ENCODE measurements around the gene ACO2.
"Not testable (repeated sequence)": the region's sequence is repeated elsewhere in the genome, so short reads cannot be mapped to it uniquely, and the experiment has no call there.

Gene ACO2

GRCh38 chr22:41448189-41448808 lies 20.6 kb upstream of the ACO2 start:
- peak; percentile 95 for DNase-seq

DNA sequence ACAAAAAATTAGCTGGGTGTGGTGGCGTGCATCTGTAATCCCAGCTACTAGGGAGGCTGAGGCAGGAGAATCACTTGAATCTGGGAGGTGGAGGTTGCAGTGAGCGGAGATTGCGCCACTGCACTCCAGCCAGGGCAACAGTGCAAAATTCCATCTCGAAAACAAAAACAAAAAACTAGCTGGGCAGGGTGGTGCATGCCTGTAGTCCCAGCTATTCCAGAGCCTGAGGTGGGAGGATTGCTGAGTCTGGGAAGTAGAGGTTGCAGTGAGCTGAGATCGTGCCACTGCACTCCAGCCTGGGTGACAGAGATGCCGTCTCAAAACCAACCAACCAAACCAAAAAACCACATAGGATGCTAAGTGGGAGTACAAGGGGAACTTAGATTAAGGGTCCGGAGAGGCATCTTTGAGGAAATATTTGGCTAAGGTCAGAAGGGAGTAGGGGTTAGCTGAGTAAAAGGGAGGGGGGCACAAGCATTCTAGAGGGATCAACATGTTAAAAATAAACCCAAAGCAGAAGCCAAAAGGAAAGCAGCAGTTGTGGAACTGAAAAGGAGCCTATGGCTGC lies 10.7 kb upstream of the ACO2 start:
- DNase-seq: no peak

DNA sequence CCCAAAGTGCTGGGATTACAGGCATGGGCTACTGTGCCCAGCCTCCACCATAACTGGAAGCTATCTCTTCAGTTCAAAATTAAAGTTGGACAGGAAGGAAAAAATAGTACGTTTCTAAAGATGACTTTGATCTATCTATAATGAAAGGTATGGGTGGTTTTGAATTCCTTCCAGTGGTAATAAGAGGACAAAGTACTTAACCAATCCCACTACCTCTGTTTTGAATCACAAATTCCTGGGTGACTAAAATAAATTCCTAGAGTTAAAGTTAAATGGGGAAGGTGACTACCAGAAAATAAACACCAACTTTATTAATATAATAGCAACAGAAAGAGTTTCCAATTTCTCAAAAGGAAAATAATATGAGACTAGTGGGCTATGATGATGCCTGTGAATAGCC lies 9.5 kb upstream of the ACO2 start:
- no peak for DNase-seq

GRCh38 chr22:41460071-41460470 lies 8.8 kb upstream of the ACO2 start:
- not testable (repeated sequence) for DNase-seq

DNA sequence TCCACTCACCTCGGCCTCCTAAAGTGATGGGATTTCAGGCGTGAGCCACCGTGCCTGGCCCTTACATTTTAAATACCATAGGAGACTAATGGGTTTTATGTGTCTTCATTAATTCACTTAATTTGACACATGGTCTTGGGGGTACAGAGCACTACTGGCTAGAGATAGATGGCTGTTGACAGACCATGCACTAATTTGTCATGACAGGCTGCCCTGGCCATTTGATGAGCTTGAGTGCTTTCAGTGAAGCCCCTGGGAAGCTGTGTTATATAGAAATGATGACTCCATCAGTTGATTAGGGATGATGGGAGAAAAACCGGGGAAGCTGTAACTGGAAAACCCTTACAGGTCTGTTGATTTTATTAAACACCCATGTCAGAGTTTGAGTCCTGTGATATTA lies 7.0 kb upstream of the ACO2 start:
- DNase-seq: no peak

DNA sequence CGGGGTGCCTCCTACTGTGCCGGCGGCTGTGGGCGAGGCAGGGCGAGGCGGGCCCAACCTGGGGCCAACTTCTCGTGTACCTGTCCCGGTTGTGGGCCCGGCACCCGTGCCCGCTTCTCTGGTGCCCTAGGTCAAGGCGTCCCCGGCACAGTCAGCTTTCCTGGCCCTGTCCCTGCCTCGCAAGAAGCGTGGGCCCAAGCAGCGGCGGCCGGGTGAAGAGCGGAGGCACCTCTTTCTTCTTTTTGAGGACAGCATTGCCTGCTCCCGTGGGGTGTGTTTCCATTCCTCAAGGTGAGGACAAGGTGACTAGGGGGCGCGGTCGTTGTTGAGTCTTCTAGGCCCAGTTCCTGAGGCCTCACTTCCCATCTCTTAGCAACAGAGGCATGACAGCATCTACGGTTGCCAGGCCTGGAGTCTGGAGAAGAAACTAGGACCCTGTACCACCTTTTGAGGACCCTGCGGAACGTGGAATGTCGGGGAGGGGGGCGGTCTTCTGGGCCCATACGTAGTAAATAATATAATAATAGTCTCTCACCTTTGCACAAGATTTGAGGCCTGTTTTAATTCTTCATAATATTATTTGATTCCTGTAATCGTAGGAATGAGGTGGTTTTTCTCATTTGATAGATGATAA lies 418 bp downstream of the ACO2 start:
- peak; percentile 37 for DNase-seq

DNA sequence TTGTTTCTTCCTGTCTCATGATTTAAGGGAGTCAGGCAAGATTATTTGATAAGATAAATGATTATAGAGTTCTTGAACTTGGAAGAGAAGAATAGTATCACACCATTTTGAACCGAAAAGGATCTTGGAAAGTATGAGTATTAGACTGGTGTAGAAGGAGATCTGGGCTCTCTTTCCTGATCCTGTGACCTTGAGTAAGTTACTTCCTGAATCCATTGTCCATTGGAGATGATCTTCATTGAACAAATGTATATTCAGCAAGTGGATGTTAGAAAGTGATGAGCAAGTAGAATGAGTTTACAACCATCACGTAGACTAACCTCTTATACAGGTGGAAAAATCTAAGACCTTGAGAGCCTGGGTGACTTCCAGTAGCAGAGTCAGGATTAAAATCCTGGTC lies 2.0 kb downstream of the ACO2 start:
- no peak for DNase-seq

- DNase-seq: no peak
Observed at GRCh38 chr22:41471568-41471967, 2.7 kb downstream of the ACO2 start.

DNA sequence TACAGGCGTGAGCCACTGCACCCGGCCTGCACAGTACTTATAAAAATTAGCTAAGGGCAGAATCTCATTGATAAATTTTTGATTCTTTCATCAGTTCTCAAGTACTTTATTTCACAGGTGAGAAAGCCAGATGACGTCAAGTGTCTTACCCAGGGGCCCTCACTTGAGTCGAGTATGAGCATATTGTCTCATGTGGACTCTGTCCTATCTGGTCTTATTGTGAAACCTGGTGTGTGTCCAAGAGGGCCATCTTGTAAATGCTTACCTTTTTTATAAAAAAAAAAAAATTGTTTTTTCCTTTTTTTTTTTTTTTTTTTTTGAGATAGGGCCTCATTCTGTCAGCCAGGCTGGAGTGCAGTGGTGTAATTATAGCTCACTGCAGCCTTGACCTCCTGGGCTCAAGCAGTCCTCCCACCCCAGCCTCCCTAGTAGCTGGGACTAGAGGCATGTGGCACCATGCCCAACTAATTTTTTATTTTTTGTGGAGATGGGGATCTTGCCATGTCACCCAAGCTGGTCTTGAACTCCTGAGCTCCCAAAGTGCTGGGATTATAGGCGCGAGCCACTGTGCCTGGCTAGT lies 6.0 kb downstream of the ACO2 start:
- DNase-seq: no peak

DNA sequence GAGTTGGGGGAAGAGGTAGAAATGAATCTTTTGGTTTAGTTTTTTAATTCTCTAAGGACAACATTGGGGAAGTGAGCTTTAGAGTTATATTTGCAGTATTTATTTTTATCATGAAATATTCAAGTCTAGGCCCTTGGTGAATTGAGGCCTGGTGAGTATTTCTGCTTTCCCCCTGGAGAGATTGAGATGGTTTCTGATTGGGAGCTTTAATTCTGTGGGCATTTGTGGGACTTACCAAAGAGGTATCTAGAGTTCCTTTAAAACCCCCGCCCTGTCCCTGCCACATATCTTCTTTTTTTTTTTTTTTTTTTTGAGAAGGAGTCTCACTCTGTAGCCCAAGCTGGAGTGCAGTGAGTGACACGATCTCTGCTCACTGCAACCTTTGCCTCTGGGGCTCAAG lies 9.6 kb downstream of the ACO2 start:
- DNase-seq: no peak

DNA sequence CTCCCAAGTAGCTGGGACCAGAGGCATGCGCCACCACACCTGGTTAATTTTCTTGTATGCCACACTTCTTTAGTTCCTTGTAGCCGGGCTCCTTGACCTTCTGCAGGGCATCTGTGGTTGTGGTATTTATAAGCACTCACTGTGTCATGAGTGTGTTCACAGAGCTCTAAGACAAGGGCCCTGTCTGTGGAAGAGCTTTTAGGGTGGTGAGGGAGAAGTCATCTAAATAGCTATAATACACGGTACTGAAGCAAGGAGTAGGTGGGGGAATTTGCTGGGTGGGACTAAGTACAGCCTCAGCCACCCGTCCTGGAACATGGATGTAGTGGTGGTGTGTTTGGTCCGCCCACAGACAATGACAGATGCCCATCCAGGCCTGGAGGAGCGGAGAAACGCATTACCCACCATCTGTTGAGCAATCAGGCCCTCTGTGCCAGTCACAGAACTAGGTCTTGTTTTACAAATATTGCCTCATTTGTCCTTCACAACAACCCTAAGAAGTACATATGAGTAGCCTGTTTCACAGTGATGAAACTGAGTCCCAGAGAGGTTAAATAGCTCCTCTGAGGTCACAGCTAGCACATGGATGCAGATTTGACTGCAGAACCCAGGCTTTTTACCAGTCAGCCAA lies 10.1 kb downstream of the ACO2 start:
- DNase-seq: no peak

DNA sequence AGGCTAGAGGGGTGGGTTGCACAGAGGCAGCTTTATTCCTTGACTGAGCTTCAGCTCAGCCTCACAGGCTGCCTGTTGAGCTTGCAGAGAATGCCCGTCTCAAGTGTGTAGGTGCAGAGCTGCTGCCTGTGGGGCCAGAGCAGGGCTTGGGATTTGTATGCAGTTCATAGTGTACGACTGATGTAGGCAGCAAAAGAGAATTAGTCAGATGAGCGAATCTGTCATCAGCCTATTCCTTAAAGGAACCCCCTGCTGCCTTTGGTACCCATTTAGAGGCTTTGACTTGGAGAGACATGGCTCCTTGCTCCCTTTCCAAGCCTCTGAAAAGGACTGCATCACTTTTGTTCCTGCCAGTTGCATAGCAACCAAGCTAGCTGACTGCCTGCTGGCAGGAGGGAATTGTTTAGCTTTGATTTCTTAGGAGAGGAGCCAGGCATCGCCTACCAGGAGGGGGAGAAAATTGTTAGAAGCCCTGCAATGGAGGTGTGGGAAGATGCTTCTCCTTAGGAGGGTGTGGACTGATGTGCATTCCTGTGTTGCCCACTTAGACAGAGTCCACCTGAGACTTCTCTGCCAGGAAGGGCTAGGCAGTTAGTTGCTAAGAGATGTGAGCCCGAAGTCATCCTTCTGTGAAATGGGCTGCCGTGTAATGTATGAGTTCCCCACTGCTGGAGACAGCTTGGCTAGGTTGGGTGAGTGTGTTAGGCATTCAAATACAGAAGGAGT lies 10.9 kb downstream of the ACO2 start:
- no peak for DNase-seq

DNA sequence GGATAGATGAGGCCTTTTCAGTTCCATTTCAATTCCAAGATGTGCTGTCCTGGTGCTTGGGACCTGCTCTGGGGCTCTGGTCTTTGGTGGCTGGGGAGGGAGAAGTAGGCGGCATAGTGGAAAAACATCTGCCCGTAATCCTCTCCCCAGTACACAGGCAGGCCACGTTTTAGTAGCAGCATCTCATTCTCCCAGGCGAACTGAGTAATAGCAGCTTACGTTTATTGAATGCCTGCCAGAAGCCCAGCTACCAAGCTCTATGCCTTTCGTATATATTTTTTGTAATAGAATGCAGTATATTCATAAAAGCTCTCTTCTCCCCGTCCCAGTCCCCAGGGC lies 11.4 kb downstream of the ACO2 start:
- DNase-seq: no peak

GRCh38 chr22:41481131-41481830 lies 12.4 kb downstream of the ACO2 start:
- DNase-seq: no peak

GRCh38 chr22:41481925-41482318 lies 13.0 kb downstream of the ACO2 start:
- DNase-seq: no peak

DNA sequence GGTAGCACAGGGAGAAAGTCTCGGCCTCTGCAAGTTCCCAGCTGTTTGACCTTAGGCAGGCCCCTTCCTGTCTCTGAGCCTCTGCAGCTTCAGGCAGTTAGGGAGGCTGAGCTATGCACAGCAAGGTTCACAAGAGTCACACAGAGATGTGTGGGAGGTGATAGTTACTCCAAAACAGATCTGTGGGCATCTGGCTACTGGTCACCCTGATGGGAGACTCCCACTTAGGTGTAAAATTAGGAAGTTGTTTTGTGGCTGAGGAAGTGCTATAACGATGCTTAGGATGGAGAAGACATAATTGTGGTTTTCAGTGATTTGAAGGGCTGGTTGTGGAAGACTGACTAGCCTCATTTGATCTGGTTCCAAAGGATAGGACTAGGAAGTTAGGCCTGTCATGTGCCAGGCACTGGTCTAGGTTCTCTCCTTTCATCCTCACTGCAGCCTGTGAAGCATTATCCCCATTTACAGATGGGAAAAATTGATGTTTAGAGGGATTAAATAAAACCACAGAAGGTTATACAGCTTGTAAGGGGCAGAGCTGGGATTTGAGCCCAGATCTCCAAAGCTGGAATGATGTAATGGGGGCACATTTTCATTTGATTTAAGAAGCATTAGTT lies 13.5 kb downstream of the ACO2 start:
- DNase-seq: no peak

DNA sequence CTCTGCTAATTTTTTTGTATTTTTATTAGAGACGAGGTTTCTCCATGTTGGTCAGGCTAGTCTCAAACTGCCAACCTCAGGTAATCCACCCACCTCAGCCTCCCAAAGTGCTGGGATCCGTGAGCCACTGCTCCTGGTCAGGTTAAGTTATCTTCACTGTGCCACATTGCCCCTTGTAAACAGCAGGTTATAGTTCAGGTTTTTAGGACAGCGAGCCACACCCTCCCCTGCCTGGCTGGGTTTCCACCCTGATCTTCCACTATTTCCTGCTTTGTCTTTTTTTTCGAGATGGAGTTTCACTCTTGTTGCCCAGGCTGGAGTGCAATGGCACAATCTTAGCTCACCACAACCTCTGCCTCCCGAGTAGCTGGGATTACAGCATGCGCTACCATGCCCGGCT lies 16.1 kb downstream of the ACO2 start:
- no peak for DNase-seq

DNA sequence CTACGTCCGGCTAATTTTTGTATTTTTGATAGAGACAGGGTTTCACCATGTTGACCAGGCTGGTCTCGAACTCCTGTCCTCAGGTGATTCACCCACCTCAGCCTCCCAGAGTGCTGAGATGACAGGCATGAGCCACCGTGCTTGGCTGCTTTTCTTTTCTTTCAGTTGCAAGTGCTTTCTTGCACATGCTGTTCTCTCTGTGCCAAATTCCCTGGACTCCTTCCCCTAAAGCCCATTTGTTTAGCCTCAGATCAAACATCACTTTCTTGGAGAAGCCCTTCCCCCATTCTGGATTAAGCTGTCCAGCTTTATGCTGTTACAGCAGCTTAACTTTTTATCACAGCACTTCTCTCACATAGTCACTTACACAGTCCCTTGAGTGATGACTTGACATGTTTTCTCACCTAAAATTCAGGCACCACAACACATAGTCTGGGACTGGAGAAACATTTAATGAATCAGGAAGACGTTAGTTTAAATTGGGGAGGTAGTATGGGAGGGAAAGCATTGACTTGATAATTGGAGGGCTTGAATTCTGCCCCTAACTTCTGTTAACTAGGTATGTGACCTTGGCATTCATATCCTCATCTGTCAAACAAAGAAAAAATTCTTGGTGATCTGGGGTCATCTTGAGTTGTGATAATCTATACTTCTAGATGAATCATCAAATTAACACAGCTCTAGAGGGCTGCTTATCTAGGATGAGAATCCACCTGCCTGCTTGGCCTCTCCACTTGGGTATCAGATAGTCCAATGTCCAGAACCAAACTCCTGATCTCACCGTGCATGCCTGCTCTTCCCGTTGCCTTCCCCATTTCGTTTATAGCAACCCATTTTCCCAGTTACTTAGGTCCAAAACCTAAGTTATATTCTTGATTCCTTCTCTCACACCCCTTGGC lies 18.4 kb downstream of the ACO2 start:
- no peak for DNase-seq

GRCh38 chr22:41488076-41488475 lies 19.2 kb downstream of the ACO2 start:
- no peak for DNase-seq

DNA sequence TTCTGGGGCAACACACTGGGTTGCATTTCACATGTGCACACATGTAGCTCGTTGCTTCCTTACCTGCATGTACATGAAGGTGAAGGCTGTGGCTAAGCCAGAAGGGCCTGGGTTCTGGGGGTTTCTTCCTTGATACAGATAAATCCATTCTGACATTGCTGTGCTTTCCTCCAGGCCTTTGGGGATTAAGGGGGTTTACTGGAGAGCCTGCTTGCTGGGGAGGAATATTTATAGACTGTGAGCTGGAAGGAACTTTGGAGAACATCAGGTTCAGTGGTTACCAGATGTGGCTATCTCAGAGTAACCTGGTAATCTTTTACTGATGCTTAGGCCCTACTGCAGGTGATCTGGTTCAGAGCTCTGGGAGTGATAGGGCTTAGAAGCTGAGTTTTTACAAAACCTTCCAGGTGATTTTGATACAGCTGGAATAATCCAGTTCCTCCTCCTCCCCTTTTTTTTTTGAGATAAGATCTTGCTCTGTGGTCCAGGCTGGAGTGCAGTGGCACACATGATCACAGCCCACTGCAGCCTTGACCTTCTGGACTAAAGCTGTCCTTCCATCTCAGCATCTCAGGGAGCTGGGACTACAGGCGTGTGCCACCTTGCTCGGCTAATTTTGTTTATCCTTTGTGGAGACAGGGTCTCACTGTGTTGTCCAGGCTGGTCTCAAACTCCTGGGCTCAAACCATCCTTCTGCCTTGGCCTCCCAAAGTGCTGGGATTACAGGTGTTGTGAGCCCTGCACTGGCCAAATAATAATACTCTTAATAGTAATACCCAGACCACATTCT lies 19.9 kb downstream of the ACO2 start:
- no peak for DNase-seq

All from CD4-positive, alpha-beta T cell treated with Interferon gamma for 1 hour (primary cell).